Heart left ventricle (tissue), 16 donors: Measurements from ENCODE around the gene ECHS1. TPM values are rescaled to one million over a fixed set of nuclear protein-coding genes. Genes with fewer than 3 reads are reported as not detected.

Source experiments
- ATAC-seq, 4 donors: fragments of 200-7000 bp; cut with Tn5 transposase; one replicate each; pipeline ENCODE4 v1.9.1; 2020 to 2022; ENCODE audit warnings: moderate library complexity in 4 of 4, mild to moderate bottlenecking in 3 of 4, moderate number of reproducible peaks in 1 of 4
- DNase-seq, 5 donors: peaks; one replicate each; pipeline ENCODE4 v3.0.0-alpha.2; 2020
- H3K27ac ChIP-seq, 12 donors: fragments of 200-600 bp; sonication (generic) in 4 of 12; one replicate each; pipeline versions ENCODE4 v1.5.0 to v1.8.0; 2016 to 2022; ENCODE audit warnings: mild to moderate bottlenecking in 2 of 12
- H3K27me3 ChIP-seq, 9 donors: fragments of 200-600 bp; sonication (generic) in 2 of 9; one replicate each; pipeline versions ENCODE4 v1.5.1 to v1.8.0; 2016 to 2022; ENCODE audit warnings: mild to moderate bottlenecking in 3 of 9
- H3K36me3 ChIP-seq, 9 donors: fragments of 200-600 bp; sonication (generic) in 2 of 9; one replicate each; pipeline versions ENCODE4 v1.5.0 to v1.8.0; 2018 to 2022; ENCODE audit warnings: mild to moderate bottlenecking in 2 of 9
- H3K4me1 ChIP-seq, 12 donors: fragments of 200-600 bp; sonication (generic) in 4 of 12; one replicate each; pipeline versions ENCODE4 v1.5.0 to v1.8.0; 2016 to 2022; ENCODE audit warnings: mild to moderate bottlenecking in 3 of 12
- H3K4me3 ChIP-seq, 12 donors: fragments of 200-600 bp; sonication (generic) in 4 of 12; one replicate each; pipeline versions ENCODE4 v1.5.0 to v1.8.0; 2017 to 2022; ENCODE audit warnings: mild to moderate bottlenecking in 9 of 12, moderate library complexity in 4 of 12
- H3K9me3 ChIP-seq, 12 donors: fragments of 200-600 bp; sonication (generic) in 4 of 12; one replicate each; pipeline versions ENCODE4 v1.5.0 to v1.8.0; 2016 to 2022; ENCODE audit warnings: mild to moderate bottlenecking in 1 of 12
- POLR2A ChIP-seq, 2 donors: fragments of 450-650 bp; IDR thresholded peaks; one replicate each; pipeline ENCODE4 v1.6.1; 2017; ENCODE audit warnings: antibody characterized with exemption in 2 of 2, mild to moderate bottlenecking in 2 of 2, moderate library complexity in 2 of 2
- WGBS, 4 donors: extraction: QIAGEN DNeasy Blood & Tissue Kit in 2 of 4; methylation state at CpG; one replicate each; pipeline versions ENCODE4 v1.1.5 to v1.1.7; 2013 to 2018; 5-methylcytosine and 5-hydroxymethylcytosine counted together
- intact Hi-C, 10 donors: fragments of 100-400 bp; cut with DNase I; formaldehyde crosslinking; loops; one replicate each; pipeline versions ENCODE4 v1.11.1 to v1.14.2; 2022
- polyA plus RNA-seq, 2 donors: library from polyadenylated mRNA; stranded (reverse); fragments of 200-250 nt; gene quantifications; one replicate each; pipeline ENCODE4 v1.2.3, GENCODE V29; 2013
- total RNA-seq, 9 donors: library from RNA; depleted of rRNA in 2 of 9; stranded (reverse); fragments of >200 nt in 2 of 9; fragmentation: NEBNext Ultra II Directional in 3 of 9; extraction: Animal tissue kit (Norgen Biotek cat#: 25700) in 3 of 9; gene quantifications; one replicate each; pipeline versions ENCODE4 v1.1.0 to v1.2.4, GENCODE V29; 2016 to 2023
- TF ChIP-seq, protein P1 (sequence below), 12 donors: fragments of 200-600 bp; sonication (generic) in 4 of 12; IDR thresholded peaks; one replicate each; pipeline versions ENCODE4 v1.5.0 to v1.8.0; 2018 to 2022; ENCODE audit warnings: antibody characterized with exemption in 12 of 12, mild to moderate bottlenecking in 5 of 12
- donor health status: ischemic (EF 13 %, LVEDD 7.1; RV severe dilation, severe dysfunction).
- donor health status: healthy with polysubstance abuse.
- donor health status: DM: no; HTN: yes; CAD: no.
- donor health status: DM: no; HTN: no; CAD: no.
- donor health status: ischemic (EF 25% LVEDD 6.9; RV normal size, moderate dysfunction).
- donor health status: ischemic (EF 25% LVEDD 5.7; RV mildly dilated, moderate dysfunction).
- donor health status: healthy.
- donor health status: DM: yes; HTN: yes; CAD: no.
- donor health status: ischemic (EF 35%, LVEDD 5.7; RV mildly dilated, moderate dysfunction).
- donor health status: nonischemic (EF 11% LVEDD 7.7; RV severe dilation, severe dysfunction).
- donor health status: DM: yes; HTN: yes; CAD: no.
- donor health status: PGD.
- donor health status: ischemic (EF 29% LVEDD 5.4; RV normal size, mild dysfunction).
- donor health status: nonischemic (EF 23%, LVEDD 6.1; RV moderate dilation, normal function).

ECHS1 gene
- total and polyA plus RNA-seq, 11 donors = 132 to 303 (median 201) TPM

- no peak for DNase-seq
- Histone ChIP-seq H3K9me3 (no peaks in the 10 kb centered on the region), H3K4me1 (peaks cover 3 to 49% (median 10%) of the 10 kb centered on the region in 12 donors), H3K4me3 (peak overlapping the region; percentile 69 to 98 (median 84)), H3K27ac (peak overlapping the region in 10 of 12 donors; percentile 80 to 92 (median 88)), H3K36me3 (peaks cover 0 to 29% (median 28%) of the 10 kb centered on the region in 9 donors), H3K27me3 (no peaks in the 10 kb centered on the region)
- WGBS, 4 donors = 35 to 37% (median 36%) methylated on average over 27 of the region's 27 CpGs
- no peak for ATAC-seq
- TF ChIP-seq, protein P1, sequence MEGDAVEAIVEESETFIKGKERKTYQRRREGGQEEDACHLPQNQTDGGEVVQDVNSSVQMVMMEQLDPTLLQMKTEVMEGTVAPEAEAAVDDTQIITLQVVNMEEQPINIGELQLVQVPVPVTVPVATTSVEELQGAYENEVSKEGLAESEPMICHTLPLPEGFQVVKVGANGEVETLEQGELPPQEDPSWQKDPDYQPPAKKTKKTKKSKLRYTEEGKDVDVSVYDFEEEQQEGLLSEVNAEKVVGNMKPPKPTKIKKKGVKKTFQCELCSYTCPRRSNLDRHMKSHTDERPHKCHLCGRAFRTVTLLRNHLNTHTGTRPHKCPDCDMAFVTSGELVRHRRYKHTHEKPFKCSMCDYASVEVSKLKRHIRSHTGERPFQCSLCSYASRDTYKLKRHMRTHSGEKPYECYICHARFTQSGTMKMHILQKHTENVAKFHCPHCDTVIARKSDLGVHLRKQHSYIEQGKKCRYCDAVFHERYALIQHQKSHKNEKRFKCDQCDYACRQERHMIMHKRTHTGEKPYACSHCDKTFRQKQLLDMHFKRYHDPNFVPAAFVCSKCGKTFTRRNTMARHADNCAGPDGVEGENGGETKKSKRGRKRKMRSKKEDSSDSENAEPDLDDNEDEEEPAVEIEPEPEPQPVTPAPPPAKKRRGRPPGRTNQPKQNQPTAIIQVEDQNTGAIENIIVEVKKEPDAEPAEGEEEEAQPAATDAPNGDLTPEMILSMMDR (IDR thresholded peaks at IDR 0.05) = no peak
- no peak for TF ChIP-seq POLR2A (IDR thresholded peaks at IDR 0.05)
- intact Hi-C loops = loop anchor here in 1 of 10 donors (5.0 kb wide), 1 partner anchor 86 kb away; the partner anchor contains the start of genes TUBGCP2 and ZNF511
These were observed 20.4 kb upstream of the ECHS1 start for GRCh38 chr10:133393401-133394063.

DNA sequence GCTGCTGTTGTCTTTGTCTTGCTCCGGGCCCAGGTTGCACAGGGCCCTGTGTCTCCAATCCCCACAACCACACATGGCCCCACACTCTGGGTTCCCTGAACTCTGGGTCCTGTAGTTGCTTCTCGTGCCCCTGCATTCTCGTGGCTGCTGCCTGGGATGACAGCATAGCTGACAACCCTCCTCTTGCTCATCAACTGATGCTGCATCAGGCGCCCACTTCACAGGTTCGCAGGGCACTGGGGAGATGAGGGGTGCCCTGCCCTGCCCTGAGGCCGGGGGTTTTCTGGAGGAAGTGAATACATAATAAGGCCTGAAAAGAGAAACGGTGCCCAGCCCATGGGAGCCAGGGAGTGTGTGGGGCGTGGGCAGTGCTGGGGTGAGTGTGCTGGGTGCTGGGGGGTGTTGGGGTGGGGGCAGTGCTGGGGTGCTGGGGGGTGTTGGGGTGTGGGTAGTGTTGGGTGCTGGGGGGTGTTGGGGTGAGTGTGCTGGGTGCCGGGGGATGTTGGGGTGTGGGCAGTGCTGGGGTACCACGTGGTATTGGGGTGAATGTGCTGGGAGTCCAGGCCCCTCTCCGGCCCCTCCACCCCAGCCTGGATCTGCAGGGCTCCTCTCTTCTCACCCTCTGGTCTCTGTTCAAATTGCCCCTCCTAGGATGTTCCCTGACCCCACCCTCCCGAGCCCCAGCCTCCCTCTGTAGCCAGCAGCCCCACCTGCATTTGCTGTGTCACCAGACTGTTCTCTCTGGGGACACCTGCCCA is 18.8 kb upstream of the ECHS1 start:
- H3K36me3 ChIP-seq = peaks cover 0 to 15% (median 13%) of the 10 kb centered on the region in 9 donors
- no peaks in the 10 kb centered on the region for H3K27me3 ChIP-seq
- H3K4me3 ChIP-seq = no peak overlapping the region
- DNase-seq (no peak), ATAC-seq (no peak)
- WGBS, 4 donors = 84 to 92% (median 90%) methylated on average over 10 to 12 of the region's 12 CpGs
- TF ChIP-seq, protein P1 (IDR thresholded peaks at IDR 0.05) = no peak
- no peak overlapping the region for H3K27ac ChIP-seq
- intact Hi-C loops = loop anchor here in 1 of 10 donors (5.0 kb wide), 1 partner anchor 85 kb away; the partner anchor contains the start of genes TUBGCP2 and ZNF511
- H3K9me3 ChIP-seq = no peaks in the 10 kb centered on the region
- peaks cover 3 to 51% (median 10%) of the 10 kb centered on the region in 12 donors for H3K4me1 ChIP-seq

DNA sequence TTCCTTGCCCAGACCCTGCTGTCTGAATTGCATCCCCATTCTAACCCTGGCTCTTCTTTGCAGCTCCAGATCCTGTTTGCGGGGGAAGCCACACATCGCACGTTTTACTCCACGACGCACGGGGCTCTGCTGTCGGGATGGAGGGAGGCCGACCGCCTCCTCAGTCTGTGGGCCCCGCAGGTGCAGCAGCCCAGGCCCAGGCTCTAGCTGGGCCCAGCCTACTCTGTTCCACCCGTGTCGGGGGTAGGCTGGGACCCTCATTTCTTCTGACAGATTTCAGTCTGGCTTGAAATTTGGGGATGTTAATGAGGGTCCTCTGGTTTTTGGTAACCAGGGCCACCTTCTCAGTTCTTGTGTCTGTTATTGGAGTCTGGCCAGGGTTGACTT is 18.1 kb upstream of the ECHS1 start:
- Histone ChIP-seq H3K27ac (no peak overlapping the region), H3K4me3 (no peak overlapping the region), H3K9me3 (no peaks in the 10 kb centered on the region), H3K4me1 (peaks cover 3 to 51% (median 10%) of the 10 kb centered on the region in 12 donors), H3K27me3 (no peaks in the 10 kb centered on the region), H3K36me3 (peaks cover 0 to 8% (median 6%) of the 10 kb centered on the region in 9 donors)
- no peak for ATAC-seq
- DNase-seq = no peak
- TF ChIP-seq, protein P1 (IDR thresholded peaks at IDR 0.05) = no peak
- TF ChIP-seq POLR2A (IDR thresholded peaks at IDR 0.05) = no peak
- intact Hi-C loops = loop anchor here in 1 of 10 donors (5.0 kb wide), 1 partner anchor 84 kb away; the partner anchor contains the start of genes TUBGCP2 and ZNF511
- WGBS, 4 donors = 91 to 97% (median 94%) methylated on average over 10 to 12 of the region's 12 CpGs
